Panc1 (cell line): ENCODE data around the gene TMEM218. TPM values are rescaled to one million over a fixed set of nuclear protein-coding genes. Genes with fewer than 3 reads are reported as not detected.
"Not testable (repeated sequence)": the region's sequence is repeated elsewhere in the genome, so short reads cannot be mapped to it uniquely, and the experiment has no call there.

Experiments
- ATAC-seq: fragments of 200-7000 bp; cut with Tn5 transposase; 2 replicates; pipeline ENCODE4 v1.9.1; 2020; ENCODE audit warnings: mild to moderate bottlenecking, moderate library complexity
- BruUV-seq: library from RNA; stranded (reverse); fragments of 400-500 nt; replicated peaks from 2 replicates; lab custom pipeline; 2021; lab: Mats Ljungman, UMichigan
- CTCF ChIA-PET: fragments of 300-600 bp; sonication (Branson Sonifier 250); formaldehyde crosslinking; loops from one replicate; lab custom pipeline; 2022; ENCODE audit warnings: antibody characterized with exemption; lab: Charles Lee
- POLR2A ChIA-PET: fragments of 300-600 bp; sonication (Branson Sonifier 250); formaldehyde crosslinking; loops from one replicate; lab custom pipeline; 2022; ENCODE audit warnings: antibody characterized with exemption; lab: Charles Lee
- DNase-seq: peaks from one replicate; pipeline ENCODE4 v3.0.0-alpha.2; 2010; ENCODE audit warnings: low read depth, low spot score
- H3K27ac ChIP-seq: 2 replicates; pipeline ENCODE4 v1.5.1; 2011; ENCODE audit warnings: mild to moderate bottlenecking, low read length, inconsistent platforms
- H3K27me3 ChIP-seq: fragments of 200-500 bp; sonication (Bioruptor generic); 2 replicates; pipeline ENCODE4 v1.6.0; 2014; ENCODE audit warnings: low read length, inconsistent platforms; ENCODE audit not compliant: control insufficient read depth, insufficient read depth
- H3K36me3 ChIP-seq: fragments of 200-500 bp; sonication (Bioruptor generic); 2 replicates; pipeline ENCODE4 v1.5.1; 2014; ENCODE audit warnings: inconsistent platforms, mild to moderate bottlenecking, low read length, moderate library complexity; ENCODE audit not compliant: control insufficient read depth, insufficient read depth
- H3K4me1 ChIP-seq: 2 replicates; pipeline ENCODE4 v1.5.1; 2011; ENCODE audit warnings: inconsistent platforms, mild to moderate bottlenecking, low read length, moderate library complexity; ENCODE audit not compliant: control insufficient read depth, insufficient read depth
- H3K4me3 ChIP-seq, 2 experiments: 2 replicates each; pipeline ENCODE4 v1.5.1; 2011 to 2012; ENCODE audit warnings: low read depth in 2 of 2, low read length in 2 of 2, mild to moderate bottlenecking in 2 of 2, inconsistent platforms in 1 of 2, moderate library complexity in 1 of 2
- H3K9me3 ChIP-seq: fragments of 200-500 bp; sonication (Bioruptor generic); 2 replicates; pipeline ENCODE4 v1.5.1; 2014; ENCODE audit warnings: low read depth, mild to moderate bottlenecking, inconsistent platforms, low read length, moderate library complexity; ENCODE audit not compliant: control insufficient read depth, insufficient read depth
- CTCF ChIP-seq: fragments of 450-650 bp; IDR thresholded peaks from 2 replicates; pipeline ENCODE4 v1.5.1; 2017; ENCODE audit warnings: mild to moderate bottlenecking
- POLR2AphosphoS5 ChIP-seq: IDR thresholded peaks from 2 replicates; pipeline ENCODE4 v1.6.1; 2012; ENCODE audit warnings: mild to moderate bottlenecking, low read depth, low read length, moderate library complexity
- REST ChIP-seq, 2 experiments: IDR thresholded peaks; 2 replicates each; pipeline ENCODE4 v1.6.1; 2011 to 2012; ENCODE audit warnings: low read depth in 2 of 2, control low read depth in 1 of 2, low read length in 1 of 2, mild to moderate bottlenecking in 1 of 2, moderate library complexity in 1 of 2; ENCODE audit not compliant: insufficient read depth in 1 of 2
- SIN3A ChIP-seq: IDR thresholded peaks from 2 replicates; pipeline ENCODE4 v1.6.1; 2012; ENCODE audit warnings: low read depth, mild to moderate bottlenecking, low read length, moderate library complexity, borderline replicate concordance; ENCODE audit not compliant: insufficient read depth
- TCF7L2 ChIP-seq: IDR thresholded peaks from 2 replicates; pipeline ENCODE4 v1.6.1; 2011; ENCODE audit warnings: mild to moderate bottlenecking, low read depth, low read length, inconsistent platforms
- in situ Hi-C: cut with HindIII; loops from 2 replicates; pipeline ENCODE4 v1.10.0; 2016; ENCODE audit warnings: low sequenced_read_pairs, low pct_unique_long_range_greater_than_20kb
- intact Hi-C: fragments of 100-400 bp; cut with micrococcal nuclease; formaldehyde crosslinking; loops from one replicate; pipeline ENCODE4 v1.10.0; 2022; ENCODE audit not compliant: unreplicated experiment
- total RNA-seq: library from RNA; stranded (reverse); gene quantifications from one replicate; pipeline ENCODE4 v1.2.1, GENCODE V29; 2021; ENCODE audit not compliant: unreplicated experiment

Gene TMEM218
- total RNA-seq, 1 experiment from 2014 or later: 26.8 TPM

- no peaks in the 10 kb centered on the region for H3K4me1 ChIP-seq
- H3K4me3 ChIP-seq: no peak overlapping the region
- no peaks in the 10 kb centered on the region for H3K9me3 ChIP-seq
- POLR2A ChIA-PET: no interaction called here
- CTCF ChIA-PET: no interaction called here
- TF ChIP-seq POLR2AphosphoS5: no peak
- TF ChIP-seq SIN3A: no peak
- no peak for TF ChIP-seq REST (IDR thresholded peaks at IDR 0.05; ENCODE audit: insufficient read depth in 1 of 2, low read depth in 2 of 2, low read length in 1 of 2)
- TF ChIP-seq CTCF: no peak
- TF ChIP-seq TCF7L2: no peak
- BruUV-seq: no TSS peak
- ATAC-seq: no peak
- H3K36me3 ChIP-seq: no peaks in the 10 kb centered on the region
- peaks cover 16% of the 10 kb centered on the region; the same call in 1 of the 2 replicates for H3K27me3 ChIP-seq
- DNase-seq: no peak
- H3K27ac ChIP-seq: no peak overlapping the region
- intact Hi-C loops: no loop called here
- in situ Hi-C loops: no loop called here
These were observed 53.8 kb downstream of the TMEM218 start for GRCh38 chr11:125057693-125058016.

GRCh38 chr11:125056931-125057692, 54.3 kb downstream of the TMEM218 start:
- no TSS peak for BruUV-seq
- H3K36me3 ChIP-seq: no peaks in the 10 kb centered on the region
- in situ Hi-C loops: no loop called here
- ChIA-PET POLR2A (no interaction called here), CTCF (no interaction called here)
- H3K4me1 ChIP-seq: no peaks in the 10 kb centered on the region
- intact Hi-C loops: no loop called here
- no peak for TF ChIP-seq REST (IDR thresholded peaks at IDR 0.05; ENCODE audit: insufficient read depth in 1 of 2, low read depth in 2 of 2, low read length in 1 of 2)
- peaks cover 13% of the 10 kb centered on the region; the same call in 1 of the 2 replicates for H3K27me3 ChIP-seq
- no peaks in the 10 kb centered on the region for H3K9me3 ChIP-seq
- ATAC-seq: no peak
- H3K27ac ChIP-seq: no peak overlapping the region
- no peak for DNase-seq
- H3K4me3 ChIP-seq: no peak overlapping the region

- POLR2A ChIA-PET, H3K27ac ChIP-seq, intact Hi-C loops, H3K4me3 ChIP-seq, H3K4me1 ChIP-seq, ATAC-seq, H3K27me3 ChIP-seq, DNase-seq, BruUV-seq, H3K36me3 ChIP-seq, H3K9me3 ChIP-seq, in situ Hi-C loops: not testable (repeated sequence)
- CTCF ChIA-PET: interaction anchor here (0.6 kb wide), 1 partner anchor 22 kb away, joined by 5 read pairs; no protein-coding TSS in a partner anchor
These were observed 55.3 kb downstream of the TMEM218 start for GRCh38 chr11:125056111-125056510.
